ENCODE results near the gene PVALB.

Gene PVALB

DNA sequence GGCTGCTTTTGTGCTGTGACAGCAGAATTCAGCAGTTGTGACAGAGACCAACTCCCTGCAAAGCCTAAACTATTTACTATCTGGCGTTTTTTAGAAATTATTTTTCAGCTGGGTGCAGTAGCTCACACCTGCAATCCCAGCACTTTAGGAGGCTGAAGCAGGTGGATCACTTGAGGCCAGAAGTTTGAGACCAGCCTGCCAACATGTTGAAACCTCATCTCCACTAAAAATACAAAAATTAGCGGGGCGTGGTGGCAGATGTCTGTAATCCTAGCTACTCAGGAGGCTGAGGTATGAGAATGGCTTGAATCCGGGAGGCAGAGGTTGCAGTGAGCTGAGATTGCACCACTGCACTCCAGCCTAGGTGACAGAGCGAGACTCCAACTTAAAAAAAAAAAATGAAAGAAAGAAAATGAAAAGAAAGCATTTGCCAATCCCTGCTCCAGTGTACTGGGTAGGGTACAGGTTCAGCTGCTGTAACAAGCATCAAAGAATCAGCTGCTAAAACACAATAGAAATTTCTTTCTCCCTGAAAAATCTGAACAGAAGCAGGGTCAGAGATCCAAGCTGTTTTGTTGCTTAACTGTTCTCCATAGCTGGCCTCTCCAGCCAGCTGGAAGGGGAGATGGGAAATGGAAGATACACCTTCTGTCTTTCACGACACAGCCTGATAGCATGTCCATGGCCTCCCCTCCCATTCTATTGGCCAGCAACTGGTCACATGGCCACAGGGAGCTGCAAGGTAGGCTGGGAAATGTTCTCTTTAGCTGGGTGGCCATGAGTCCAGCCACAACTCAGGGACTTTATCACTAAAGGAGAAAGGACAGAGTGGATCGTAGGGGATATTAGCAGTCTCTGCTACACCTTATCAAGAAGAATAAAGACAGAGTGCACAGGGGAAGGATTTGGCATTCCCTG, 35.5 kb upstream of the PVALB start:
- no peaks in the 10 kb centered on the region for H3K9me3 ChIP-seq (ENCODE audit: insufficient read depth, low read length, severe bottlenecking)
- no peaks in the 10 kb centered on the region for H3K79me2 ChIP-seq (ENCODE audit: insufficient read depth, low read length)
- ATAC-seq (ENCODE audit: insufficient read depth, low read depth): no peak
- no peaks in the 10 kb centered on the region for H3K36me3 ChIP-seq (ENCODE audit: insufficient read depth, low read length)
- H3K9ac ChIP-seq (ENCODE audit: low read depth, low read length): no peak overlapping the region
- H4K20me1 ChIP-seq (ENCODE audit: insufficient read depth, low read length): no peaks in the 10 kb centered on the region
- DNase-seq: no peak
- H3K4me1 ChIP-seq (ENCODE audit: insufficient read depth, low read length): peaks cover 6% of the 10 kb centered on the region; the same call in 1 of the 2 replicates
- peaks cover 13% of the 10 kb centered on the region for H3K27me3 ChIP-seq (ENCODE audit: insufficient read depth, low read length, poor library complexity)
- H3K27ac ChIP-seq (ENCODE audit: low read length): no peak overlapping the region
- no peak overlapping the region for H3K4me2 ChIP-seq (ENCODE audit: insufficient read depth, low read length)
- H2AFZ ChIP-seq (ENCODE audit: low read depth, low read length): no peak overlapping the region
- TF ChIP-seq, protein P1, sequence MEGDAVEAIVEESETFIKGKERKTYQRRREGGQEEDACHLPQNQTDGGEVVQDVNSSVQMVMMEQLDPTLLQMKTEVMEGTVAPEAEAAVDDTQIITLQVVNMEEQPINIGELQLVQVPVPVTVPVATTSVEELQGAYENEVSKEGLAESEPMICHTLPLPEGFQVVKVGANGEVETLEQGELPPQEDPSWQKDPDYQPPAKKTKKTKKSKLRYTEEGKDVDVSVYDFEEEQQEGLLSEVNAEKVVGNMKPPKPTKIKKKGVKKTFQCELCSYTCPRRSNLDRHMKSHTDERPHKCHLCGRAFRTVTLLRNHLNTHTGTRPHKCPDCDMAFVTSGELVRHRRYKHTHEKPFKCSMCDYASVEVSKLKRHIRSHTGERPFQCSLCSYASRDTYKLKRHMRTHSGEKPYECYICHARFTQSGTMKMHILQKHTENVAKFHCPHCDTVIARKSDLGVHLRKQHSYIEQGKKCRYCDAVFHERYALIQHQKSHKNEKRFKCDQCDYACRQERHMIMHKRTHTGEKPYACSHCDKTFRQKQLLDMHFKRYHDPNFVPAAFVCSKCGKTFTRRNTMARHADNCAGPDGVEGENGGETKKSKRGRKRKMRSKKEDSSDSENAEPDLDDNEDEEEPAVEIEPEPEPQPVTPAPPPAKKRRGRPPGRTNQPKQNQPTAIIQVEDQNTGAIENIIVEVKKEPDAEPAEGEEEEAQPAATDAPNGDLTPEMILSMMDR (IDR thresholded peaks at IDR 0.05; ENCODE audit: borderline replicate concordance, extremely low read depth, low read length, poor library complexity, severe bottlenecking): no peak
- no peak for TF ChIP-seq EZH2 (IDR thresholded peaks at IDR 0.05; ENCODE audit: borderline replicate concordance, low read depth, low read length, severe bottlenecking)
- H3K4me3 ChIP-seq (ENCODE audit: low read depth in 1 of 2, low read length in 2 of 2): no peak overlapping the region

DNA sequence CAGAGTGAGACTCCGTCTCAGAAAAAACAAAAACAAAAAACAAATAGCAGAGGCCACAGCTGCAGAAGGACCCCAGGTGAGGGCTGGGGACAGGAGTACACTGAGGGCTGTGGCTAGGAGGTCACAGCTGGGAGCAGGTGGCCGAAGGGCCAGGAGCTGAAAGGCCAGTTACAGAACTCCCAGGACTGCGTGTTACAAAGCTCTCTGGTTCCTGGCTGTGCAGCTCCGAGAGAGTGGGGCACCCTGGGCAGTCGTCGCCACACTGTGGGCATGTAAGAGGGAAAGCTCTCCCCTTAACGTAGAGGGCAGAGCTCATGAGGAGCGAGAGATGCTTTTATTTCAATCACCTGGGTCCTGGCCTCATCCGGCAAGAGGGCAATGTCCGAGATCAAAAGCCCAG, 33.8 kb upstream of the PVALB start:
- no peak for TF ChIP-seq EZH2 (IDR thresholded peaks at IDR 0.05; ENCODE audit: borderline replicate concordance, low read depth, low read length, severe bottlenecking)
- TF ChIP-seq, protein P1 (IDR thresholded peaks at IDR 0.05; ENCODE audit: borderline replicate concordance, extremely low read depth, low read length, poor library complexity, severe bottlenecking): no peak
- no peak overlapping the region for H3K4me3 ChIP-seq (ENCODE audit: low read depth in 1 of 2, low read length in 2 of 2)
- ATAC-seq (ENCODE audit: insufficient read depth, low read depth) (no peak), DNase-seq (no peak)
- no peak overlapping the region for H3K27ac ChIP-seq (ENCODE audit: low read length)
- no peaks in the 10 kb centered on the region for H3K9me3 ChIP-seq (ENCODE audit: insufficient read depth, low read length, severe bottlenecking)
- peaks cover 4% of the 10 kb centered on the region; the same call in 1 of the 2 replicates for H3K4me1 ChIP-seq (ENCODE audit: insufficient read depth, low read length)
- H3K36me3 ChIP-seq (ENCODE audit: insufficient read depth, low read length): no peaks in the 10 kb centered on the region
- no peak overlapping the region for H3K9ac ChIP-seq (ENCODE audit: low read depth, low read length)
- peaks cover 14% of the 10 kb centered on the region for H3K27me3 ChIP-seq (ENCODE audit: insufficient read depth, low read length, poor library complexity)
- no peak overlapping the region for H2AFZ ChIP-seq (ENCODE audit: low read depth, low read length)
- H3K79me2 ChIP-seq (ENCODE audit: insufficient read depth, low read length): no peaks in the 10 kb centered on the region
- H3K4me2 ChIP-seq (ENCODE audit: insufficient read depth, low read length): no peak overlapping the region
- no peaks in the 10 kb centered on the region for H4K20me1 ChIP-seq (ENCODE audit: insufficient read depth, low read length)

DNA sequence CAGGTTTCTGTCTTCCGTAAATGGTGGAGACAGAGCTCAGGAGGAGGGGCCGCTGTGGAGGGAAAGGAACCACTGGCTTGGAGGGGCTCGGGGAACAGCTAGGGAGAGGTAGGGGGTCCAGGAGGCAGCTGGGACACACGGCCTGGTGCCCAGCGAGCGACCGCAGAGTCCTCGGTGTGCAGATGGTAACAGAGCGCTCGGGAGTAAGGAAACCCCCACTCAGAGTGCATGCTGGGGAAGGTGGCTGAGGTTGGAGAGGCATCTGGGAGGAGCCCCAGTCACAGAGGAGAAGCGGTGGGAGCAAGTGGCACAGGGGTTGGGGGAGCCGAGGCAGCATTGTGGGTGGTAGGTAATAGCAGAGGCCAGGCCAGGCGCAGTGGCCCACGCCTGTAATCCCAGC, 33.2 kb upstream of the PVALB start:
- no peaks in the 10 kb centered on the region for H3K79me2 ChIP-seq (ENCODE audit: insufficient read depth, low read length)
- H3K27me3 ChIP-seq (ENCODE audit: insufficient read depth, low read length, poor library complexity): peaks cover 15% of the 10 kb centered on the region
- ATAC-seq (ENCODE audit: insufficient read depth, low read depth) (no peak), DNase-seq (no peak)
- H3K4me2 ChIP-seq (ENCODE audit: insufficient read depth, low read length): no peak overlapping the region
- H3K36me3 ChIP-seq (ENCODE audit: insufficient read depth, low read length): no peaks in the 10 kb centered on the region
- no peak overlapping the region for H3K27ac ChIP-seq (ENCODE audit: low read length)
- H4K20me1 ChIP-seq (ENCODE audit: insufficient read depth, low read length): no peaks in the 10 kb centered on the region
- no peak overlapping the region for H2AFZ ChIP-seq (ENCODE audit: low read depth, low read length)
- H3K4me1 ChIP-seq (ENCODE audit: insufficient read depth, low read length): peaks cover 4% of the 10 kb centered on the region; the same call in 1 of the 2 replicates
- no peak overlapping the region for H3K4me3 ChIP-seq (ENCODE audit: low read depth in 1 of 2, low read length in 2 of 2)
- no peaks in the 10 kb centered on the region for H3K9me3 ChIP-seq (ENCODE audit: insufficient read depth, low read length, severe bottlenecking)
- H3K9ac ChIP-seq (ENCODE audit: low read depth, low read length): no peak overlapping the region
- TF ChIP-seq, protein P1 (IDR thresholded peaks at IDR 0.05; ENCODE audit: borderline replicate concordance, extremely low read depth, low read length, poor library complexity, severe bottlenecking): no peak
- TF ChIP-seq EZH2 (IDR thresholded peaks at IDR 0.05; ENCODE audit: borderline replicate concordance, low read depth, low read length, severe bottlenecking): no peak
